Measurements from ENCODE around the gene ZC3H12A. TPM values are rescaled to one million over a fixed set of nuclear protein-coding genes. Genes with fewer than 3 reads are reported as not detected.

Gene ZC3H12A
- total RNA-seq, 4 donors from 2014 or later, result 7.3 to 14.4 (median 10.6) TPM

GRCh38 chr1:37482004-37482785 lies 7.8 kb downstream of the ZC3H12A start:
- WGBS, 2 donors (ENCODE audit: low coverage in 1 of 2), result 90 to 92% methylated on average over 4 to 8 of the region's 18 CpGs
- Histone ChIP-seq H3K27ac (peak overlapping the region in 3 of 4 donors; percentile 5 to 93 (median 6)), H3K4me3 (no peak overlapping the region), H3K4me1 (peaks cover 3 to 78% (median 52%) of the 10 kb centered on the region in 3 donors), H3K27me3 (no peaks in the 10 kb centered on the region), H3K9me3 (no peaks in the 10 kb centered on the region), H3K36me3 (peaks cover 0 to 64% of the 10 kb centered on the region in 2 donors)
- ATAC-seq, result no peak
- TF ChIP-seq CTCF (IDR thresholded peaks at IDR 0.05) (no peak), EP300 (IDR thresholded peaks at IDR 0.05) (no peak), POLR2AphosphoS5 (IDR thresholded peaks at IDR 0.05) (no peak)

GRCh38 chr1:37482796-37483744 lies 8.7 kb downstream of the ZC3H12A start:
- peaks cover 3 to 78% (median 50%) of the 10 kb centered on the region in 3 donors for H3K4me1 ChIP-seq
- no peak overlapping the region for H3K4me3 ChIP-seq
- H3K36me3 ChIP-seq, result peaks cover 0 to 66% of the 10 kb centered on the region in 2 donors
- no peak for TF ChIP-seq POLR2AphosphoS5 (IDR thresholded peaks at IDR 0.05)
- TF ChIP-seq EP300 (IDR thresholded peaks at IDR 0.05), result no peak
- no peak for TF ChIP-seq CTCF (IDR thresholded peaks at IDR 0.05)
- no peak for TF ChIP-seq POLR2A (IDR thresholded peaks at IDR 0.05)
- ATAC-seq, result no peak
- H3K27ac ChIP-seq, result peak overlapping the region in 3 of 4 donors; percentile 67 to 81 (median 81)
- no peaks in the 10 kb centered on the region for H3K27me3 ChIP-seq
- WGBS, 2 donors (ENCODE audit: low coverage in 1 of 2), result 92 to 100% methylated on average over 2 of the region's 29 CpGs
- H3K9me3 ChIP-seq, result no peaks in the 10 kb centered on the region

- Histone ChIP-seq H3K4me1 (peaks cover 3 to 71% (median 43%) of the 10 kb centered on the region in 3 donors), H3K36me3 (peaks cover 0 to 68% of the 10 kb centered on the region in 2 donors), H3K4me3 (no peak overlapping the region), H3K9me3 (no peaks in the 10 kb centered on the region), H3K27ac (peak overlapping the region in 3 of 4 donors; percentile 67 to 81 (median 81)), H3K27me3 (no peaks in the 10 kb centered on the region)
- WGBS, 2 donors (ENCODE audit: low coverage in 1 of 2), result 72 to 90% methylated on average over 2 to 10 of the region's 15 CpGs
- no peak for ATAC-seq
- TF ChIP-seq EP300 (IDR thresholded peaks at IDR 0.05), result no peak
Observed at GRCh38 chr1:37483785-37484184, 9.4 kb downstream of the ZC3H12A start.

GRCh38 chr1:37484325-37485051 lies 10.1 kb downstream of the ZC3H12A start:
- Histone ChIP-seq H3K27ac (peak overlapping the region in 3 of 4 donors; percentile 67 to 81 (median 81)), H3K4me1 (peaks cover 3 to 64% (median 36%) of the 10 kb centered on the region in 3 donors), H3K27me3 (no peaks in the 10 kb centered on the region), H3K36me3 (peaks cover 0 to 72% of the 10 kb centered on the region in 2 donors), H3K9me3 (no peaks in the 10 kb centered on the region), H3K4me3 (no peak overlapping the region)
- no peak for TF ChIP-seq CTCF (IDR thresholded peaks at IDR 0.05)
- WGBS, 2 donors (ENCODE audit: low coverage in 1 of 2), result 53 to 70% methylated on average over 2 to 5 of the region's 7 CpGs
- no peak for ATAC-seq

Data from gastroesophageal sphincter (tissue), 4 donors.